Fibroblast of skin of right quadriceps (primary cell): ENCODE measurements around the gene MSH5.
A peak's percentile ranks its signal among the peaks of the same experiment; 100 is the strongest.

ENCODE experiments used
- DNase-seq: peaks from one replicate; pipeline ENCODE4 v3.0.0-alpha.2; 2013

The MSH5 gene

DNA sequence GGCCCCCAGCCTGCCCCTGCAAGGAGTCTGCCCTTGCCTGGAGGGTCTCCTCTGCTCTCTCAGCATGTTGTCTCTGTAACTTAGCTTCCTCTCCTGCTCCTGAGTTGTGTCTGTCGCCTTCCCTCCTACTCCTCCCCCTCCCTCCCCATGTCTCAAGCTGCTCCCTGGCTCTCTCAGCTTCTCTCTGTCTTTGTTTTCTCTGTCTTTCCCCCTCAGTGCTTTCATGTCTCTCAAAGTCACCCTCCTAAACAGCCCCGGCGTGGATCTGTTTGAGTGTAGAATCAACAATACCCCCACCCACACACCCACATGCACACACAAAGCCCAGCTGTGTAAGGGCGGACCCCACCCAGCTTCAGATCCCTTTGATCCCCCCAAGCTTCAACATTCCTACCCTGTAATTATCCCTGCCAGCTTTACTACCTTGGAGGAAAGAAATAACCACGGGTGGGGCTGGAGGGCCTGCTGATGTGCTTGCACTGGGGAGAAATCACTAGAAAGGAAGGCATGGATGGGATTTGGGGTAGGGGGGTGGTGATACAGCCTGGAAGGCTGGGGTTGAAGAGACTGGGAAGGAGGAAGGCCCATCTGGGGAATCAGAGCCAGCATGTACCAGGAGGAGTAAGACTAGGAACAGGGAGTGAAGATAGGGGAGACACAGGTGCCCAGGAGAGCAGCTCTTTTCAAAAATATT lies 25.7 kb upstream of the MSH5 start:
- DNase-seq = no peak

DNA sequence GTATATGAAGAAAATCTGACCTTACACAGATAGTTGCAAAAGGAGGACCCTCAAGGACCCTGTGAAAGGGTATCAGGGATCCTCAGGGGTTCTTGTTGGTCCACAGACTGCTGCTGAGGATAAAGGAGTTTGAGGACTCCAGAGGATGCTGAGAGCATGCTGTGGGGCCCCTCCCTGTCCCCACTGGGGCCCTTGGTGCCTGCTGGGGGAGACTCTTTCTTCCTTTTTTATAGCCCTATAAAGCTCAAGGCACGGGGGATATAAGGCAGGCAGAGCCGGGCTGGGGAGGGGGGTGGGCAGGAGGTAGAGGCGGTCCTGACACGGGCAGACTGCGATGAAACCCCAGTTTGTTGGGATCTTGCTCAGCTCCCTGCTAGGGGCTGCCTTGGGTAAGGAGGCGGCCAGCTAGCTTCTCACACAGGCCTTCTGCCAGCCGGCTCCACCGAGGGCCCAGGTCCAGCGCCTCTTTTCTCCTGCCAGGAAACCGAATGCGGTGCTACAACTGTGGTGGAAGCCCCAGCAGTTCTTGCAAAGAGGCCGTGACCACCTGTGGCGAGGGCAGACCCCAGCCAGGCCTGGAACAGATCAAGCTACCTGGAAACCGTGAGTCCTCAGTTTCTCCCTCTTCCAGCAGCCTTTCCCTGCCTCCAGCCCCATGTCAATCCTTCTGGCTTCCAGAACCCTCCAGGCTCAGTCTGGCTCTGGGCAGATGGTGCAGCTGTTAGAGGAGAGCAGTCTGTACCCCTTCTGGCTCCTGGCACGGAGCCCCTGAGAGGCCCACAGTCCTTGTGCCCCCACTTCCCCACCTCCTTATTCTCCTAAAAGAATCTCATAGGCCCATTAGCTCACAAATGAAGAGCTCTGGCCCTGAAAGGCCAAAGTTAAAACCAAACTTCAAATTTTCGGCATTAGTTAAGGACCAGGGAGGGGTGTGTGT lies 24.5 kb upstream of the MSH5 start, which contains the start of gene LY6G6D:
Gene LY6G6D (plus strand): TSS at position 327 of the 937 bp plus-strand sequence. CDS start 8 bp downstream, at position 335.
- DNase-seq = no peak

DNA sequence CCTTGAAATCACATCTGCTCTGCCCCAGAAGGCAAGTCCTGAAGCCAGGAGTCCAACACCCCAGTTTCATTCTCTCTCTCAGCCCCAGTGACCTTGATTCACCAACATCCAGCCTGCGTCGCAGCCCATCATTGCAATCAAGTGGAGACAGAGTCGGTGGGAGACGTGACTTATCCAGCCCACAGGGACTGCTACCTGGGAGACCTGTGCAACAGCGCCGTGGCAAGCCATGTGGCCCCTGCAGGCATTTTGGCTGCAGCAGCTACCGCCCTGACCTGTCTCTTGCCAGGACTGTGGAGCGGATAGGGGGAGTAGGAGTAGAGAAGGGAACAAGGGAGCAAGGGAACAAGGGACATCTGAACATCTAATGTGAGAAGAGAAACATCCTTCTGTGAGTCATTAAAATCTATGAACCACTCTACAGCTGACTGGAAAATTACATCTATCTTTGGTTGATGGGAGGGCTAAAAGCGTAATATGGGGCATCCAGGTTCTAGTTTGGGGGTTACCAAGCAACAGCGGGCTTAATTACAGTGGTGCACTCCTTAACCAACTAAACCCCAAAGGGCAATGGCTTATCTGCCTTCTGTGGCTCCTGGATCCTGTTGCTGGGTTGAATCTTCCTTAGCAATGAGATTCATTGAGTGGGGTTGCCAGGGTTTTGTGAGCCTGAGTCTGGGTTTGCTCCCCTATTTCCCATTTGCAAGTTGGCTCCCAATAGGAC lies 22.1 kb upstream of the MSH5 start:
- DNase-seq = no peak

DNA sequence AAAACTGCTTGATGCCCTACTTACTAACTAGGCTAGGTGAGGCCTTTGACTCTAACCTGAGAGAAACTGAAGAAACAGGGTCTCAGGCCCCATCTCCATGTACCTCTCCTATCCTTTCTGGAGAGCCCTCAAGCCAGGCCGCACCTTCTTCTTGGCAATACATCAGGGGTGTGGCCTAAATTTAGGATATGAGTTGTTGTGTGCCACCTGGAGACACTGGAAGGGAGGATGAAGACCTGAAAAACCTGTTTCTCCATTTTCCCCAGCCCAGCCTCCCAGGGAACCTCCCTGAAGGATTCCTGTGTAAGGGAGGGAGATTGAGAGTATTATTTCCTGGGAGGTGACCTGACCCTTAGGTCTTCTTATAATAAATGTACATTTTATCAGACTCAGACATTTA lies 21.5 kb upstream of the MSH5 start:
- no peak for DNase-seq

DNA sequence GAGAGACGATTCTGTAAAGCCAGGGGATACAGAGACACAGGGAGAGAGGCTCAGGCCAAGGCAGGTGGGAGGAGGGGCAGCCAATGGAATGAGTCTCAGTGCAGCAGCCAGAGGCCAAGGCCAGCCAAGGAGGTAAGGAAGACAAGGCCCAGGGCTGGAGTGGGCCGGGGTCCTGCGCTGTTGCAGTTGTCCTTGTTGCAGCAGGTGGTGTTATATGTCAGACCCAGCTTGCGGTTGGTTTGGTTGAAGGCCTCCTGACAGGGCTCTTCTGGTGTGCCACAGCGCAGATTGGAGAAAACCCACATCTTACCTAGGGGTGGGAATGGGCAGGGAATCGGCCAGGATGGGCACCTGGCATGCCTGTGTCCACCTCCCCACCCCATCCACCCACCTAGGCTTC lies 20.8 kb upstream of the MSH5 start:
- no peak for DNase-seq

DNA sequence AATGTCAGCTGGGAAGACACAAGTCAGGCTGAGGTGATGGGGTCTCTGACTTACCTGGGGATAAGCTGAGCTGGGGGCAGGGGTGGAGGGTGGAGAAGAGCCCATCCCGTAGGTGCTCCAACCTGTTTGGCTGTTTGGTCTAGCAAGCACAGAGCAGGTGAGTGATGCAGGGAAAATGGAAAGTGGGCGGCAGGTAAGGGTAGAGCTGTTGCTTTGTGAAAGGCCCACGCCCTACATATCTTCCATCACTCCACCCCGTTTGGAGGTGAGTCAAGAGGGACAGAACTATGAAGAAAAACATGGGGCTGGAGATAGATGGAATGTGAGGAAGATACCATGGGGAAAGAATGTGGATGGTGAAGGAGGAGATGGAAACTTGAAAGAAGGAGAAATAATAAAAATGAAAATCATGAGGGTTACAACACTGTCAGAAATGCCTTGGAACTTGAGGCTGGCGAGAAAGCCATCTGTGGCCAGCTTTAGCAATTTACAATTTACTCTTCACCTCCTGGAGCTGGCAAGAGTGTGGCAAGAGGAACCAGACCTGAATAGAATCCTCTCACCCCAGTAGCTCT lies 19.5 kb upstream of the MSH5 start:
- DNase-seq = no peak

DNA sequence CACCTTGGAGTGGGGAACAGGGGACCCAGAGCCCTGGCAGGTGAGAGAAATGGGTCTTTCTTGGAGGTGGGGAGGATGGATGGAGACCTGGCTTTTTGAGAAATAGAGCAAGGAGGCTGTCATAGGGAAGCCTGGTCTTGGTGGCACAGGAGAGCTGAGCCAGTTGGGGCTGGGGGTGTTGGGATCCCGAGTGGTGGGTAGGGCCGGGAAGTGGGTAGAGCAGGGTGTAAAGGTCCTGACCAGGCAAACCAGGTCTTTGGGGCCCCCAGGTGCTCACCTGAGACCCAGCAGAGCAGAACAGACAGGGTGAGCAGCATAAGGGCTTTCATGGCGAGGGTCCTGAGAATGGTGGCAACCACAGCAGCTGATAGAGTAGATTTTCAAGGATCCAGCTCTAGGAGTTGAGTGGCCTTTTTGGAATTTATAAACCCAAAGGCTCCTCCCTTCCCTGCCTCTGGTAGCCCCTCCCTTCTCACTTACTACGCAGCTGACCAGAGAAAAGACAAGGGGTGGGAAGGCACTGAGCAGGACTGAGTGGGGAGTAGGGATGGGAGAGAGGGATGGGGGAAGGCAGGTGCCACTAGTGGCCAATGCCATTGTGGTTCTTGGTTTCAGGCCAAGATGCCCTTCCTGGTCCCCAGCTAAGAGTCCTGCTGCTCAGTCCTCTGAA lies 18.3 kb upstream of the MSH5 start, which contains the start of gene LY6G6C:
Gene LY6G6C (minus strand): TSS at position 396 of the 670 bp plus-strand sequence. CDS start 67 bp downstream, at position 329.
- DNase-seq = no peak

DNA sequence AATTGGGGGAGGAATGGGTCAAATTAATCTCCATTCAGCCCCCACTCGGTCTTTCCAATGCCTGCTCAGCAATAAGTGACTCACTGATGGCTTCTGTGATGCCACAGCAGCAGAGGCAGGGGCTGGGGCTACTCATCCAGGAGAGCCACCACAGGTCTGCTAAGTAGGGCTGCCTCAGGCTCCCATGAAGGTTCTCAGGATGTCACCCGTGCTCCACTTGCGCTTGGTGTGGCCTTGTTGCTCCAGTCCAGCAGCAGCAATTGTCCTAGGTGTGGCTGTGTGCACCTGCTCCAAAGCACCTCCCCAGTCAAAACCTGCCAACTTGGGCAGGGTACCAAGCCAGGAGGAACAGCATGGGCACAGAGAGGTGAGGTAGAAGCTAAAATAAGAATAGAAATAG lies 17.6 kb upstream of the MSH5 start:
- DNase-seq = no peak

DNA sequence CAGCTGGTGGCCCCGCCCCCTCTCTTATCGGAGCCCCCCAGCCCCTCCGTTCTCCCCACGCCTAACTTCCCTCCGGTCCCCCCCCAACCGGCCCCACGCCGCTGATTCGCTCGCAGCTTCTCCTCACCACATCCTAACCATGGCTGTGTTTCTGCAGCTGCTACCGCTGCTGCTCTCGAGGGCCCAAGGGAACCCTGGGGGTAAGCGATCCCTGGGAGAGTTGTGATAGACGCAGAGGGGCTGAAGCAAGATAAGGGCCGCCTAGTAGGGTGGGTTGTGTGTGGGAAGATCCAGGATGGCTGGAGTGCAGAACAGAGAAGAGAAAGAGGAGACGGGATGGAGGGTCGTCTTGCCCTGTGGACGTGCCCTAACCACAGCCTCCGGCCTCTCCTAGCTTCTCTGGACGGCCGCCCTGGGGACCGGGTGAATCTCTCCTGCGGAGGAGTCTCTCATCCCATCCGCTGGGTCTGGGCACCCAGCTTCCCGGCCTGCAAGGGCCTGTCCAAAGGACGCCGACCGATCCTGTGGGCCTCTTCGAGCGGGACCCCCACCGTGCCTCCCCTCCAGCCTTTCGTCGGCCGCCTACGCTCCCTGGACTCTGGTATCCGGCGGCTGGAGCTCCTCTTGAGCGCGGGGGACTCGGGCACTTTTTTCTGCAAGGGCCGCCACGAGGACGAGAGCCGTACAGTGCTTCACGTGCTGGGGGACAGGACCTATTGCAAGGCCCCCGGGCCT lies 16.4 kb upstream of the MSH5 start, which contains the start of gene MPIG6B:
Gene MPIG6B (plus strand): TSS at position 129 of the 735 bp plus-strand sequence. CDS start 11 bp downstream, at position 140.
- DNase-seq = no peak

DNA sequence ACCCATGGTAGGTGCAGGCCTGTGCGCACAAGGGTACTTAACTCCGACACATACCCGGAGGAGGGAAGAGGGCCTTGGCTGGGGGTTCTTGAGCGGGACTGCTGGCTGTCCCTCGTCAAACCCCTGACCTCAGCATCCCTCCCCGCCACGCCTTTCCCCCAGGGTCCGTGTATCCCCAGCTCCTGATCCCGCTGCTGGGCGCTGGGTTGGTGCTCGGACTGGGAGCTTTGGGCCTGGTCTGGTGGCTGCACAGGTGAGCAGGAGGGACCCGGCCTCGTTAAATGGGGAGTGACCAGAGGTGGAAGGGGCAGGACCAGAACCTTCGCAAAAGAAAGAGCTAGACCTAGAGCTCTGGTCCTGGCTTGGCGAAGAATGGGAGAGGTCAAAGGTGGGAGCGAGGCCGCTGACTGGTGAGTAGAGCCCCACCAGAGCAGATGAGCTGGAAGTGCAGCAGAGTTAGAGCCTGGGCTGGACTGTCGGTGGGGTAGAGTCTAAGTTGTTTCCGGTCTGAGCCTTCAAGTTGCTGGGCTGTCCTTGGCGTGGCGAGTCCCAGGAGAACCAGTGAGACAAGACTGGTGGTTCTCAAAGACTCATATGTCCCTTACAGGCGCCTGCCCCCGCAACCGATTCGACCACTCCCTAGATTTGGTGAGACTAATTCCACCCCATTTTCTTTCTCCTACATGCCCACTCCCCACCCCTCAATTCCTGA lies 15.7 kb upstream of the MSH5 start:
- DNase-seq = no peak

DNA sequence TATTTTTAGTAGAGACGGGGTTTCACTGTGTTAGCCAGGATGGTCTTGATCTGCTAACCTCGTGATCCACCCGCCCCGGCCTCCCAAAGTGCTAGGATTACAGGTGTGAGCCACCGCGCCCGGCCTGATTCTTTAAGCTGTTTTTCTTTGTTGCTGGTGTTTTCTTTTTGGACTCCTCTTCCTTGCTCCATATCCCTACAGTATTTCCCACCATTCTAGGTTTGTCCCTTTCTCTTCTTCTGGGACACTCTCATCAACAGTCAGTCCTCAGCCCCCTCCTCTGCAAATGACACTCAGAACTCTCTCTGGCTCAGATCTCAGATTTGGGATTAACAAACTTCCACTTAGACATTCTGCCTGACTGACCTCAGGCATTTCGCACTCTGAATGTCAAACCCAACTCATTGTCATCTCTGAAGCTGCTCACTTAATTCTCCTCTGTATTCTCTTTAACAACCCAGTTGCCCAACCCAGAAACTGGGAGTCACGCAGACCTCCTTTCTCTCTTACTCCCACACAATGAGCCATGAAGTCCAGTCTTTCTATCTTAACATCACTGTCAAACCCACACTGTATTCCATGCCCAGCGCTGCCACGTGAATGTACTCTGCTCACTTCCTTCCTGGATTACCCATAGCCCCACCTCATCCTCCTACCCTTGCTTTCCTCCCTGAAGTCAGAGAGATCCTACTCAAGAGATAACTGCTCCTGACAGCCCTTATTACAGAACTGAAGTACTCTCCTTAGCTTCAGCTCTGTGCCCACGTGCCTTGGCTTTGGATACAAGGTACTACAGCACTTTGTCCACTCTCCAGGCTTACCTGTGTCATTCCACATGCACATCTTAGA lies 14.1 kb upstream of the MSH5 start:
- no peak for DNase-seq

DNA sequence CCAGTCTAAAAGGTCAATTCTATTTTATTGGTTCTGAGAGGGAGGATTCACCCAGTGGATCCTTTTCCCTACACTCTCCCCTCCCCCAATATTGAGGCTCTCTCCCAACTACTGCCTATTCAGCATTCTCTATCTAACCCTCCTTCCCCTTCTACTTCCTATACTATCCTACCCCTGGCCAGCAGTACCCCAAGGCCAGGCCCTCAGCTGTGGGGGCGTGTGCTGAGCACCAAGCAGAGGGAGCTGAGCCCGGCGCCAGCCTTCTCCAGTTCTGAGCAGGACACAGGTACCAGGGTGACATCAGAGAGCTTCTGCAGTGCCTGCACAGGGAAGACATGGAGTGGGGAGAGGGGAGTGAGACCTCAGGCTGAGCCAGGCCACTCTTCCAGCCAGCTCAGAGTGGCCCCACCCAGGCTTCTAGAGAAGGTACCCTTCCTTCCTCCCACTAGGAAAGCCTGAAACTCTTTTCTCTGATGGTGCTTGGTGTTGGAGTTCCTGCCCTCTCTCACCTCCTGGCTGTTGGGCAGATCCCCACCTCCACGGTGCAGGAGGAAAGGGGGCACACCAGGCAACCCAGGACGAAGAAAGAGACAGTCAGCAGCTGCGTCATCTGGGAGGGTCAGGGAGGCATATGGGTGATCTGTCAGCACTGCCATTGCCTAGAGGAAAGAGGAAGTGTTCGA lies 12.6 kb upstream of the MSH5 start:
- DNase-seq = no peak

DNA sequence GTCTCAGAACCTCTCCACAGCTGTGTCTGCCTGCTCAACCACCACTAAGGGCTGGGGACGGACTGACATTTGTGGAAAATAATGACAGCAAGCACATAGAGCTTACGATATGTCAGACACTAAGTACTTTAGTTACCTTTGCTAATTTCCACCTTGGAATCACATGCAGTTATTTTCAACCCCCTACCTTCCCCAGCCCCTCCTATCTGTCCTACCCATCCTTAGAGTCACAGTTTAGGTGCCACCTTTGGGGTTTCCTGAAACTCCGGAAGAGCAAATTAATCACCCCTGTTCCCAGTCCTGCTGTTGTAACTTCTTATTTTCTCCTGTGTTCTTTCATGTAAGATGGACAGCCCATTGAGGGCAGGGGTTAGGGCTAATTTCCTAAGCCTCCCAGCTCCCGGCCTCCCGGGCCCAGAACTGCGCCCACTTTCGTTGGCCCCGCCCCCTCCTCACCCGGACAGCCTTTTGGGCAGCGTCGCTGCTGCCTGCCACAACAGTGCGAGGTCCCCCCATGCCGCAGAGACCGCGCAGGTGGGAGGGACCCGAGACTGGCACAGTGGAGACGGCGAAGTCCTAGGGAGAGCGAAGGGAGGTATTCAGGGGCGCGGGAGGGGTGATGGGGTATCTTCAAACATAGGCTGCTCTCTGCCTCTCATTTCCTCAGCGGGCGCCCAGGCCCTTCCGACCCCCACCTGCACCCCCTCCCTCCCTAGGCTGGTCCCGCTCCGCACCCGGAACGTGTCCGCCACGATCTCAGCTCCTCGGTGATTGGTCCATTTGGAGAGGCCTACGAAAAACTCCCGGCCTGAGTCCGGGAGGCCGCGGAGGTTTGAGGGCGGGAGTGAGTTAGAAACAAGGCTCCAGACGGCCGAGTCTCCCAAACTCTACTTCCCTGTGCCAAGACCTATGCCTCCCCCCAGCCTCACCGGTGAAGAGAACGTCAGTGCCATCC lies 11.8 kb upstream of the MSH5 start:
- DNase-seq = no peak

DNA sequence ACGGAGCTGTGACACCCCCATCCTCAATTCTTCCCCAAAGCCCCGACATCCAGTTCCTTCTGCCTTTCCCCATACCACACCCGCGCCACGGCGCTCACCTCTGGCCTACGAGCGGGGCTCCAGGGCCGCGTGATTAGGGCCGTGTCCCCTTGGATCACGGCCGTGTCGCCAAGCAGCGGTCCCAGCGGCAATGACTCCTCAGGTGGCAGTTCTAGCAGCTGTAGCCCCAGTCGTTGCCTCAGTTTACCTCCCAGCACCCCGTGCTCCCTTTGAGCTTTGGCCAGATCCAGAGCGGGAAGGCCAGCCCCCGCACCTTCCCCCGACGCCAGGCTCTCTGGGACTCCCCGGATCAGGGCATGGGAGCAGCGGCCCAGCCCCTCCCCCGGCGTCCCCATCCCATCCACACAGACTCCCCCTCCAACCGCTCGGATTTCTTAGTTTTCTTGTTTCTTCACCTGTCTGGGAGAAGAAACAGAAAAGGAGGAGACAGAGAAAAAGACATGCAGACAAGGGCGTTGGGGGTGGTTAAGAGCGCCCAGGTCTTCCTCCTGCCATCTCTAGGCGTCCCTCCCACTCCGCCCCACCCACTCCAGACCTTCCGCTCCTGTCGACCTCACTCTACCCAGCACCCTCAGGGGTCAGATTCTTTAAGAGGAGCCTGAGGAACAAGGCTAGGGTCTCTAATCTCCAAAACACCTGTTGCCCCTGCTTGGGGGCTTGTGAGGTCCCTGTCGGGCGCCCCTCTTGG lies 10.9 kb upstream of the MSH5 start, which contains the start of gene DDAH2:
Gene DDAH2 (minus strand): TSS at position 533 of the 748 bp plus-strand sequence. CDS start 138 bp downstream, at position 395.
- DNase-seq = no peak

DNA sequence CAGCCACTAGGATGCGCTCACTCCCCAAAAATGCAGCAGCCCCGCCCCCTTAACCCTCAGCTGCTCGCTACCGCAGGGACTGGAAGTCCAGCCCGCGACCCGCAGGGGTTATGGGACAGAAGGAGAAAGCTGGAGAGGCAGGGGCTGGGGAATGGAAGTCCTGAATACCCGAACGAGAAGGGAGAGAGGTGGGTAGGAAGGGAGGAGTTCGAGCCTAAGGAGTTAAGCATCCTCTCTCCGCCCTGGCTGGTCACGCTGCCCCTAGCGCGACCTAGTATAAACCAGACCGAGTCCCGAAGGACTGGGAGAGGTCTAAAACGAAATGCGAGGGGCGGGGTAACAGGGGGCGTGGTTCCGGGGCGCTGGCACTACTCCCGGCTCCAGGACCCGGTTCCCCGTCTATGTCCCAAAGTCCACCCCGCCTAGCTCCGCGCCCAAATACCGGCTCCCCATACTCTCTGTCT lies 10.3 kb upstream of the MSH5 start:
- DNase-seq = peak; percentile 79

DNA sequence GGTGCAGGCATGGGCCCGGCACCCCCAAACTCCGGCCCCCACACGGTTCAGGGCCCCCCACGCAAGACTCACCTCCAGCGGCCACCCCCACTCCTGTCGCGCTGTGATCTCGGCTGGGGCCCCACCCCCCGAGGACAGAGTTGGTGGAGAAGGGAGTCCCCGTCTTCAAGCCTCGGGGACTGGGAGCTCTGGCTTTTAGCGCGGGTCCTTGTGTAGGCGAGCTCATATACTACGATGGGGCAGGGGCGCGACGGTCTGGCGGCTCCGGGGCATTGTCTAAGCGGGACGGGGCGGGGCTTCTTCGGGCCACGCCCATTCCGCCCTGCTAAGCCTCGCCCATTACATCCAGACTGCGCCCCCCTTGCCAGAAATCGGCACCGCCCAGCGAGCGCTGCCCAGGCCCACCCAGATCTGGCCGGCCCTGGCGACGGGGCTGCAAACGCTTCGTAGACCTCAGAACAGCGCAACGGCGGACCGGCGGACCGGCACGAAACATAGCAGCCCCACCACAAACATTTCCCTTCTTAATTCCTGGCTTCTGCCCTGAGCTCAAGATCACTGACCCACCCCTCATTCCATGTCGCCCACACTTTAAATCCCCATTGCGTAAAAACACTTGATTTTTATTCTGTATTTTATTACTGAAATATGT lies 9.7 kb upstream of the MSH5 start:
- DNase-seq = peak; percentile 90
